Fibroblast of lung (primary cell): ENCODE measurements around the gene RBM15B.

Experiments
- EZH2 ChIP-seq: IDR thresholded peaks from 2 replicates; pipeline ENCODE4 v1.5.1; 2012; ENCODE audit warnings: low read length, control low read depth, mild to moderate bottlenecking; ENCODE audit errors: missing control alignments
- TF ChIP-seq, protein P1 (sequence below), 2 donors: IDR thresholded peaks in 1 of 2; conservative IDR thresholded peaks in 1 of 2; 1 replicate in 1 of 2; 2 replicates in 1 of 2; pipeline ENCODE4 v1.5.1; 2011 to 2012; ENCODE audit warnings: low read length in 2 of 2, control low read depth in 1 of 2, inconsistent platforms in 1 of 2, low read depth in 1 of 2, mild to moderate bottlenecking in 1 of 2

DNA sequence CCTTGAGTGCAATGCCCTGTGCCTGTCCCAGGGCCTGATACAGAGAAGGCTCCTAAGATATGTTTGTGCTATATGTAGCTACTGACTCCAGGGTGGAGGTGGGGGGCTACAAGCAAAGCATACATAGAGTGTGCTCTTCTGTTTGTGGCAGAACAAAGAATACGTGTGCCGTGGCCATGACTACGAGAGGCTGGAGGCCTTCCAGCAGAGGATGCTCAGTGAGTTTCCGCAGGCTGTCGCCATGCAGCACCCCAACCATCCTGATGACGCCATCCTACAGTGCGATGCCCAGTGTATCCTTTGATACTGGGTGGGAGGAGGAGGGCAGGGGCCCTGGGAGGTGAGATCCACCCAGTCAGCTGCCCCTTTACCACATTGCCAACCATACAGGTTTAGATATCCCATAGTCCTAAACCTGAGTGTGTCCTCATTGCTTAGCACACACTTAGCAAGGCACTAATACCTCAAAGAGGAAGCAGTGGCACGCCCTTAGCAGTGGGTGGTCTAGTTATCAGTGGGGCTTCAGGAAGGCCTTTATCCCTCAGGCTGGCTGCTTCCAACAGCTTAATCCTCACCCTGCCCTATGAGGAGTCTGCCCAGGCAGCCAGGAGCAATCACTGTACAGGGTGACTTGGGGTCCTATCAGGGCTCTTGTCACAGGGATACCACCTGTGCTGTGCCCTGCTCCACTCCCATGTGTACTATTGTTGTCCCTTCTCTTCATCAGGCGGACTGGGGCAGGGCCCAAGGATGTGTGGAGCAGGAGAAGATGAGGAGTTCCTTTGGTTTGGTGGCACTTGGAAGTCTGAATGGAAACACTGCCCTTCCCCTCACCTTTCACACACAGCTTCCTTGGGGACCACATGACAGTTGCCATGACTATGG lies 36.1 kb upstream of the RBM15B start:
- TF ChIP-seq, protein P1, sequence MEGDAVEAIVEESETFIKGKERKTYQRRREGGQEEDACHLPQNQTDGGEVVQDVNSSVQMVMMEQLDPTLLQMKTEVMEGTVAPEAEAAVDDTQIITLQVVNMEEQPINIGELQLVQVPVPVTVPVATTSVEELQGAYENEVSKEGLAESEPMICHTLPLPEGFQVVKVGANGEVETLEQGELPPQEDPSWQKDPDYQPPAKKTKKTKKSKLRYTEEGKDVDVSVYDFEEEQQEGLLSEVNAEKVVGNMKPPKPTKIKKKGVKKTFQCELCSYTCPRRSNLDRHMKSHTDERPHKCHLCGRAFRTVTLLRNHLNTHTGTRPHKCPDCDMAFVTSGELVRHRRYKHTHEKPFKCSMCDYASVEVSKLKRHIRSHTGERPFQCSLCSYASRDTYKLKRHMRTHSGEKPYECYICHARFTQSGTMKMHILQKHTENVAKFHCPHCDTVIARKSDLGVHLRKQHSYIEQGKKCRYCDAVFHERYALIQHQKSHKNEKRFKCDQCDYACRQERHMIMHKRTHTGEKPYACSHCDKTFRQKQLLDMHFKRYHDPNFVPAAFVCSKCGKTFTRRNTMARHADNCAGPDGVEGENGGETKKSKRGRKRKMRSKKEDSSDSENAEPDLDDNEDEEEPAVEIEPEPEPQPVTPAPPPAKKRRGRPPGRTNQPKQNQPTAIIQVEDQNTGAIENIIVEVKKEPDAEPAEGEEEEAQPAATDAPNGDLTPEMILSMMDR (conservative IDR thresholded peaks at IDR 0.05 in 1 of 2, IDR thresholded peaks at IDR 0.05 in 1 of 2; ENCODE audit: low read depth in 1 of 2, low read length in 2 of 2) = no peak
- TF ChIP-seq EZH2 = no peak
